GM19395 (cell line): ENCODE data around the gene ZNF701.
"Not testable (repeated sequence)": the region's sequence is repeated elsewhere in the genome, so short reads cannot be mapped to it uniquely, and the experiment has no call there.

Experiments
- ATAC-seq: cut with Tn5 transposase; IDR thresholded peaks from one replicate; pipeline ENCODE4 v1.9.1; 2021; ENCODE audit warnings: mild to moderate bottlenecking, moderate library complexity; ENCODE audit not compliant: unreplicated experiment

ZNF701 gene

GRCh38 chr19:52561611-52562010, 8.5 kb upstream of the ZNF701 start:
- ATAC-seq, result not testable (repeated sequence)

- no peak for ATAC-seq
Observed at GRCh38 chr19:52566121-52566520, 4.0 kb upstream of the ZNF701 start.

- no peak for ATAC-seq
Observed at GRCh38 chr19:52566588-52566987, 3.5 kb upstream of the ZNF701 start.

DNA sequence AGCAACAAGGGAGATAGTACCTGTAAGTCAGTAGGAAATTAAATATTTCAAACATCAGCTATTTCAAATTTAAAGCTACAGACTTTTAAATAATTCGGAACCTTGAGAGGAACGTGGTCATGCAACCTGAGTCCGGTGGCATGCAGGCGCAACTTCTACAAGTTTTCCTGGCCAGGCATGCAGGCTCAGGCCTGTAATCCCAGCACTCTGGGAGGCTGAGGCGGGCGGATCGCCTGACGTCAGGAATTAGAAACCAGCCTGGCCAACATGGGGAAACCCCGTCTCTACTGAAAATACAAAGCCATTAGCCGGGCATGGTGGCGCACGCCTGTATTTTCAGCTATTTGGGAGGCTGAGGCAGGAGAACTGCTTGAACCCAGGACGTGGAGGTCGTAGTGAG, 2.2 kb upstream of the ZNF701 start:
- ATAC-seq, result no peak

DNA sequence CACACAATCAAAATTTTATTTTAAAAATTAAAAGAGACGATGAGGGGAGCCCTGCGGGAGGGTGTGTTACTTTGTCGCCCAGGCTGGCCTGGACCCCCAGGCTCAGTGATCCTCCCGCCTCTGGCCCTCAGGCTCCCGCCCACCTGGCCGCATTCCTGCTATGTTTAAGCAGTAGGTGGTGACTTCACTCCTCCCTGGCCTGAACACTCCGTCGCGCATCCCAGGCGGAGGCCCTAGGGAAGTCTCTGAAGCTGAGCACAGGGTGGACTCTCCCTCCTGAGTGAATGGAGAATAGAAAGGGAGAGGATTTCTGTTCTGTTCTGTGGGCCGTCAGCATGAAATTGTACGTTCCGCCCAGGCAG, 468 bp upstream of the ZNF701 start:
- not testable (repeated sequence) for ATAC-seq

- no peak for ATAC-seq
Observed at GRCh38 chr19:52584736-52585440, 14.8 kb downstream of the ZNF701 start.

- ATAC-seq, result no peak
Observed at GRCh38 chr19:52585604-52586003, 15.5 kb downstream of the ZNF701 start.

DNA sequence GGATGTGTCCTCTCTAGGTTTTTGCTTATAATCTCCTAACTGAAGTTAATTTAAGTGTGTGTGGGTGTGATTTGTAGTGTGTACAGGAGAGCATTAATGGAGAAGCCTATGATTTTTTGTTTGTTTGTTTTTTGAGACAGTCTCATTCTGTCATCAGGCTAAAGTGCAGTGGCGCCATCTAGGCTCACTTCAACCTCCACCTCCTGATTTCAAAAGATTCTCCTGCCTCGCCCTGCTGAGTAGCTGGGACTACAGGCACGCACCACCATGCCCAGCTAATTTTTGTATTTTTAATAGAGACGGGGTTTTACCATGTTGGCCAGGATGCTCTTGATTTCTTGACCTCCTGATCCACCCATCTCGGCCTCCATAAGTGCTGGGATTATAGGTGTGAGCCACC, 20.6 kb downstream of the ZNF701 start:
- ATAC-seq, result no peak

DNA sequence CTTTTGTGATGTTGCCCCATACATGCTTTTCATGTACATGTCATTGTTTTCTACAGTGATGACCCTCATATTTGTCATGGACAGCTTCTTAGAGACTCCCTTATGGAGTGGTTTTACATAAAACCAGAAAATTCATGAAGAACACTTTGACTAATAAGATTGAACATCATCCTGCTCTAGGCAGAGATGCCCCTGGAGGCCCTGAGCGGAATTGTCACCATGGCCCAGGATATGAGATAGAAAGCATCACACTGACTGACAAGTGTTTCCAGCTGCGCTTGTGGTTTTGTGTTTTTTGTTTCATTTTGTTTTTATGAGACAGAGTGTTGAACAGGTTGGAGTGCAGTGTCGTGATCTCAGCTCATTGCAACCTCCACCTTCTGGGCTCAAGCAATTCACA, 22.2 kb downstream of the ZNF701 start:
- no peak for ATAC-seq

DNA sequence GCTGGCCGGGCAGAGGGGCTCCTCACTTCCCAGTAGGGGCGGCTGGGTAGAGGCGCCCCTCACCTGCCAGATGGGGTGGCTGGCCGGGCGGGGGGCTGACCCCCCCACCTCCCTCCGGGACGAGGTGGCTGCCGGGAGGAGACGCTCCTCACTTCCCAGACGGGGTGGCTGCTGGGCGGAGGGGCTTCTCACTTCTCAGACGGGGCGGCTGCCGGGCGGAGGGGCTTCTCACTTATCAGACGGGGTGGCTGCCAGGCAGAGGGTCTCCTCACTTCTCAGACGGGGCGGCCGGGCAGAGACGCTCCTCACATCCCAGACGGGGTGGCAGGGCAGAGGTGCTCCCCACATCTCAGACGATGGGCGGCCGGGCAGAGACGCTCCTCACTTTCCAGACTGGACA, 23.4 kb downstream of the ZNF701 start:
- ATAC-seq, result not testable (repeated sequence)

DNA sequence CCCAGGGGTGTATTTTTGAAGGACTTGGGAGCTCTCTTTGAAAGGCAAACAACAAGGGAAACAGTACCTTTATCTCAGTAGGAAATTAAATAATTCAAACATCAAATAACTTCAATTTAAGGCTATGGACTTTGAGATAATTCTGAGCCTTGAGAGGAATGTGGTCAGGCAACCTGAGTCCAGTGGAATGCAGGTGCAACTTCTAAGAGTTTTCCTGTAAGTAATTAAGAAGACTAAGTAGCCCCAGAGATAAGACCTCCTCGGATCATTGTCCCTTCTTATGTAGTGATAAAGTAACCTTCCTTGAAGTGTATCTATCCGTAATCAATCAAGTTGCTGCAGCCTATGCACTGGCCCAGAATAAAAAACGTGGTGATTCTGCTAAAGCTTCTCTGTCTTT, 29.2 kb downstream of the ZNF701 start:
- ATAC-seq, result no peak

DNA sequence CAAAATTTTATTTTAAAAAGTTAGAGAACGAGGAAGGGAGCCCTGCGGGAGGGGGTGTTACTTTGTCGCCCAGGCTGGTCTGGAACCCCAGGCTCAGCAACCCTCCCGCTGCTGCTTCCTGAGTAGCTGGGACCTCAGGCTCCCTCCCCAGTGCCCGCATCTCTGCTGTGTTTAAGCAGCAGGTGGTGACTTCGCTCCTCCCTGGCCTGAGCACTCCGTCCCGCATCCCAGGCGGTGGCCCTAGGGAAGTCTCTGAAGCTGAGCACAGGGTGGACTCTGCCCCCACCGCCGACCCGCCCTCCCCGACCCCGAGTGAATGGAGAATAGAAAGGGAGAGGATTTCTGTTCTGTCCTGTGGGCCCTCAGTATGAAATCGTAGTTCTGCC, 30.5 kb downstream of the ZNF701 start:
- ATAC-seq, result peak; percentile 31

DNA sequence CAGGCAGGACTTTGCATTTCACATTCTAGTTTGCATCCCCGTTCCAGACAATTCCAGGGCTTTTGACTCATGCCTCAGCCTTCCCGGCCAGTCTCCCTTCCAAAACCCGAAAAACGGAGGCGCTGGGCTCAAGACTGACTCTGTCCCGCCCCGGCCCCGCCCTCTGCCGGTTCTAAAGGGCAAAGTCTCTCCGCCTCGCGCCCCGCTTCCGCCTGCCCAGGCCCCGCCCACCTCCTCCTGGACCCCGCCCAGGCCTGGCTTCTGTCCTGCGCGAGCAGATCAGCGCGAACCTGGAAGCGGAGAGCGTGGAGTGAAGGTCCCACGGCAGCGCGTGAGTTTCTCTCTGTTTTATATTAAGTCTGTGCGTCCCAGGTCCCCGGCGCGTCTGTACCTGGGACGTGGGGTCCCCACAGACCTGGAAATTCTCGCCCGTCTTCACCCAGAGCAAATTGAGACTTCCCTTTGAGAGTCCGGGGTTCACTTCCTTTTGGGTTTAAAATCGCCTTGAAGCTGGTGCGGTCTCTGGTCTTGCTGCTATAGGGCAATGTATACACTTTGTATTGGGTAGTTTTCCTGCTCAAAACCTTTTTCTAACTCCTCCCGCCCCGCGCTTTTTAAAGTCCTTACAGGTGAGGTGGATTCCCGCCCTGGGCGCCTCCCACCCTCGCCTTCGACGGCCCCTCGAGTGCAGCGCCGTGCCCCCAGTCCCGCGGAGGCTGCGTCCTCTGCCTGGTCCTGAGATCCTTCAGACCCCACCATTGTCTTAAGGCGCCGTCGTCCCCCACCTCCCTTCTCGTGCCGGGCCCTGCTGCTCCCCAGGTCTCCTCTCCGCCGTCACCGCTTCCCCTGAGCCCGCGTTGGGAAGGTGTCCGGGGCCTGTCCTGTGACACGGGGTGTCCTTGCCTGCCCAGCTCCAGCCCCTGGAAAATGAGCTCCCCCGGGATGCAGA, 31.2 kb downstream of the ZNF701 start:
- ATAC-seq, result peak; percentile 90

- not testable (repeated sequence) for ATAC-seq
Observed at GRCh38 chr19:52601974-52602366, 31.9 kb downstream of the ZNF701 start.

DNA sequence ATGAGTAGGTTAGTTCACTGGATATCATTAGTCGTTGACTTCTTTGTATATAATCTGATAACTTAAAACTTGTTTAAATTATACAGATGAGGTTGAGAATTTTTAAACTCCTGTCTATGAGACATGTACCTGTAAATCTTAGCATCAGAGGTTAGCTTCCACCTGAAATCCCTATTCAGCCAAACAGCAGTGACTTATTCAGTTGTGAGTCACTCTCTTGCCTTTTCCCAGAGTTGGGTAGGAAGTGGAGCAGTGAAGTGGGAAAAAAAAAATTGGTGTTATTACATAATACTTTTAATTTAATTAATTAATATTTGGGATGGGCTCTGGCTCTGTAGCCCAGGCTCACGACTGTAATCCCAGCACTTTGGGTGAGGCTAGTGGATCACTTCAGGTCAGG, 32.9 kb downstream of the ZNF701 start:
- no peak for ATAC-seq

GRCh38 chr19:52603558-52604207, 33.6 kb downstream of the ZNF701 start:
- no peak for ATAC-seq

DNA sequence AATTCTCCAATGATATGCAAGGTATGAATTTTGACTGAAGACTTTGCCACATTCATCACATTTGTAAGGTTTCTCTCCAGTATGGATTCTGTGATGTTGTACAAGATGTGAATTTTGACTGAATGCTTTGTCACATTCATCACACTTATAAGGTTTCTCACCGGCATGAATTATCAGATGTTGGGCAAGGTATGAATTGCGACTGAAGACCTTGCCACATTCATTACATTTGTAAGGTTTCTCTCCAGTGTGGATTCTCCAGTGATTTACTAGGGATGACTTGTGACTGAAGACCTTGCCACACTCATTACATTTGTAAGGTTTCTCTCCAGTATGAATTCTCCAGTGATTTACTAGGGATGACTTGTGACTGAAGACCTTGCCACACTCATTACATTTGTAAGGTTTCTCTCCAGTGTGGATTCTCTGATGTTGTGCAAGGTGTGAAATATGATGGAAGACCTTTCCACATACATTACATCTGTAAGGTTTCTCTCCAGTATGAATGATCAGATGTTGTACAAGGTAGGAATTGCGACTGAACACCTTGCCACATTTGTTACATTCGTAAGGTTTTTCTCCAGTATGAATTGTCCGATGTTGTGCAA, 43.3 kb downstream of the ZNF701 start:
- ATAC-seq, result no peak

GRCh38 chr19:52621376-52621775, 51.3 kb downstream of the ZNF701 start:
- no peak for ATAC-seq

DNA sequence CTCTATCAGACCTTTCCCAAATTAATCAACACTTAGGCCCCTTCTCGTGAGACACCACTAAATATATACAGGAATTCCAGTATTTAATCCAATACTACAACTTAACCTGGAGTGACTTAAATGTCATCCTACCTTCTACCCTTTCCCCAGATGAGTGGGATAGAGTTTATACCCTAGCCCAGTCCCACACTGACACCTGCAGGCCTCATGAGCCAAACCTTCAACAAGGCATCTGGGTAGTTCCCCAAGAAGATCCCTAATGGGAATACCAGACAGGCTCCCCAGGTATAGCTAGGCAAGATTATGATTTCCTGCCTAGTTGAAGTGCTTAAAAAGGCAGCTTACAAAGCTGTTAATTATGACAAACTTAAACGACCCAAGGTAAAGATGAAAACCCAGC, 52.2 kb downstream of the ZNF701 start:
- no peak for ATAC-seq

DNA sequence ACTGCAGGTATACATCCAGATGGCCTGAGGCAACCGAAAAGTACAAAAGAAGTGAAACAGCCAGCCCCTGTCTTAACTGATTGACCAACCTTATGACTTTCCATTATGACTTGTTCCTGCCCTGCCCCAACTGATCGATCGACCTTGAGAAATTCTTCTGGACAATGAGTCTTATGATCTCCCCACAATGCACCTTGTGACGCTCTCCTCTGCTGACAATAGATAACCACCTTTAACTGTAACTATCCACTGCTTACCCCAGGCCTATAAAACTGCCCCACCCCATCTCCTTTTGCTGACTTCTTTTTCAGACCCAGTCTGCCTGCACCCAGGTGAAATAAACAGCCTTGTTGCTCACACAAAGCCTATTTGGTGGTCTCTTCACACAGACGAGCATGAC, 56.8 kb downstream of the ZNF701 start:
- ATAC-seq, result no peak

GRCh38 chr19:52627441-52627840, 57.4 kb downstream of the ZNF701 start:
- ATAC-seq, result not testable (repeated sequence)
